H54 (cell line): ENCODE measurements around the gene ICAM1.

Source experiments
- DNase-seq: peaks from one replicate; pipeline ENCODE4 v3.0.0; 2011; ENCODE audit warnings: low spot score, mixed read lengths; ENCODE audit not compliant: insufficient read length
- FAIRE-seq: peaks from 3 replicates; lab custom pipeline; 2011; peaks lifted over from hg19 to GRCh38; lab: Jason Lieb, UNC
- POLR2A ChIP-seq: IDR thresholded peaks from 2 replicates; pipeline ENCODE4 v1.6.1; 2011; ENCODE audit warnings: low read depth, mild to moderate bottlenecking, low read length

ICAM1 gene, protein sequence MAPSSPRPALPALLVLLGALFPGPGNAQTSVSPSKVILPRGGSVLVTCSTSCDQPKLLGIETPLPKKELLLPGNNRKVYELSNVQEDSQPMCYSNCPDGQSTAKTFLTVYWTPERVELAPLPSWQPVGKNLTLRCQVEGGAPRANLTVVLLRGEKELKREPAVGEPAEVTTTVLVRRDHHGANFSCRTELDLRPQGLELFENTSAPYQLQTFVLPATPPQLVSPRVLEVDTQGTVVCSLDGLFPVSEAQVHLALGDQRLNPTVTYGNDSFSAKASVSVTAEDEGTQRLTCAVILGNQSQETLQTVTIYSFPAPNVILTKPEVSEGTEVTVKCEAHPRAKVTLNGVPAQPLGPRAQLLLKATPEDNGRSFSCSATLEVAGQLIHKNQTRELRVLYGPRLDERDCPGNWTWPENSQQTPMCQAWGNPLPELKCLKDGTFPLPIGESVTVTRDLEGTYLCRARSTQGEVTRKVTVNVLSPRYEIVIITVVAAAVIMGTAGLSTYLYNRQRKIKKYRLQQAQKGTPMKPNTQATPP

DNA sequence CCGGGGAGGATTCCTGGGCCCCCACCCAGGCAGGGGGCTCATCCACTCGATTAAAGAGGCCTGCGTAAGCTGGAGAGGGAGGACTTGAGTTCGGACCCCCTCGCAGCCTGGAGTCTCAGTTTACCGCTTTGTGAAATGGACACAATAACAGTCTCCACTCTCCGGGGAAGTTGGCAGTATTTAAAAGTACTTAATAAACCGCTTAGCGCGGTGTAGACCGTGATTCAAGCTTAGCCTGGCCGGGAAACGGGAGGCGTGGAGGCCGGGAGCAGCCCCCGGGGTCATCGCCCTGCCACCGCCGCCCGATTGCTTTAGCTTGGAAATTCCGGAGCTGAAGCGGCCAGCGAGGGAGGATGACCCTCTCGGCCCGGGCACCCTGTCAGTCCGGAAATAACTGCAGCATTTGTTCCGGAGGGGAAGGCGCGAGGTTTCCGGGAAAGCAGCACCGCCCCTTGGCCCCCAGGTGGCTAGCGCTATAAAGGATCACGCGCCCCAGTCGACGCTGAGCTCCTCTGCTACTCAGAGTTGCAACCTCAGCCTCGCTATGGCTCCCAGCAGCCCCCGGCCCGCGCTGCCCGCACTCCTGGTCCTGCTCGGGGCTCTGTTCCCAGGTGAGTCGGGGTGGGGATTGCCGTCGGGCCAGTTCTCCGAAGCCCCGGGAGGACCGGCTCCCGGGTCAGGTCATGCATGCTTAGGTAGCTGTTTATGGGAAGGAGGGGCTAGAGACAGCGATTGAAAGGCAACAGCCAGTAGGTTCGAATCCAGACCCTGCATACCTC is at the start of gene ICAM1:
Gene ICAM1, plus strand, starts transcription at position 505 of the 779 bp plus-strand sequence. Its CDS starts 40 bp downstream, at position 545.
- FAIRE-seq (no peak), DNase-seq (no peak)
- 0 out of 2 replicates have a peak, but pooled peaks have one; percentile 15 for TF ChIP-seq POLR2A

GRCh38 chr19:10222201-10222890 is 48.6 kb upstream of the ICAM1 start:
- FAIRE-seq (no peak), DNase-seq (no peak)
- TF ChIP-seq POLR2A: no peak

DNA sequence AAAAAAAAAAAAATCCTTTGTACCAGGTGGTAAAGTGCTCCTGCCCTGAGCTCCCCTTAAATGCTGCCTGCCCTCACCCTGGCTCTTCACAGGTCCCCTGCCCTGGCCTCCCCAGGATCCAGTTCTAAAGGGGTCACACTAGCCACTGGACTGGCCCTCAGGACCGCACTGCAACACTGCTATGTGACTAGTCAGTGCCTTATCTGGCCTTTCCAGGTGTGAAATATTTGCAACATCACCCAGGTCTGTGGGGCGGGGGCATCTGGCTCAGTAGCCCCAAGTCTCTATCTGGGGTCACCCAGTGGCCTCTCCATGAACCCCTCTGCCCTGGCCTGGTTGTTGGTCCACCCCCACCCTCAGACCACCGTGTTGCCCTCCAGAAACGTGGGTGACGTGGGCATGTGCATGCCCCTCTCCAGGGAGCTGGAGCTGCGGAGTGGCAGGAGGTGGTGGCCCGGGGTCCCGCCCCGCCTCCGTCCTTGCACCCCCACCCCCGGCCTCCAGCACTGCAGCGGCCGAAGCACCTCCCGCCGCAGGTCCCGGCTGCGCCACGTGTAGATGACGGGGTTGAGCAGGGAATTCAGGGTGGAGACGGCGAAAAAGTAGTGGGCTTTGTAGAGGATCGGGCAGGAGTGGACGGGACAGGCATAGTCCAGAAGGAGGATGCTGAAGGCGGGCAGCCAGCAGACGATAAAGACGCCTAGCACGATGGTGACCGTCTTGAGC is 47.3 kb upstream of the ICAM1 start:
- DNase-seq (no peak), FAIRE-seq (no peak)
- no peak for TF ChIP-seq POLR2A

DNA sequence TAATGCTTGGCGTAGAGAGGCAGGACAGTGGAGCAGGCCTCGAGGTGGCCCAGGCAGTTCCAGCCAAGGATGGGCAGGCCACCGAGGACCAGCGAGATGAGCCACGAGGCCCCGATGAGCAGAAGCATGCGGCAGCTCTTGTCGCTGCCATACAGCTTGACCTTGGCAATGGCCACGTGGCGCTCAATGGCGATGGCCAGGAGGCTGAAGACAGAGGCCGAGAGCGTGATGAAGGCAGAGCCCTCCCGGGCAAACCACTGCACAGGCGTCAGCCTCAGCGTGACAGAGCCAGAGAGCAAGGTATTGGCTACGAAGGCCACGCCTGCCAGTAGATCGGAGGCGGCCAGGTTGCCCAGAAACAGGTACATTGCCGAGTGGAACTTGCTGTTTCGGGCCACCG is 46.6 kb upstream of the ICAM1 start:
- DNase-seq (no peak), FAIRE-seq (no peak)
- TF ChIP-seq POLR2A: no peak

GRCh38 chr19:10226021-10226375 is 44.9 kb upstream of the ICAM1 start:
- DNase-seq (no peak), FAIRE-seq (no peak)
- TF ChIP-seq POLR2A: no peak

DNA sequence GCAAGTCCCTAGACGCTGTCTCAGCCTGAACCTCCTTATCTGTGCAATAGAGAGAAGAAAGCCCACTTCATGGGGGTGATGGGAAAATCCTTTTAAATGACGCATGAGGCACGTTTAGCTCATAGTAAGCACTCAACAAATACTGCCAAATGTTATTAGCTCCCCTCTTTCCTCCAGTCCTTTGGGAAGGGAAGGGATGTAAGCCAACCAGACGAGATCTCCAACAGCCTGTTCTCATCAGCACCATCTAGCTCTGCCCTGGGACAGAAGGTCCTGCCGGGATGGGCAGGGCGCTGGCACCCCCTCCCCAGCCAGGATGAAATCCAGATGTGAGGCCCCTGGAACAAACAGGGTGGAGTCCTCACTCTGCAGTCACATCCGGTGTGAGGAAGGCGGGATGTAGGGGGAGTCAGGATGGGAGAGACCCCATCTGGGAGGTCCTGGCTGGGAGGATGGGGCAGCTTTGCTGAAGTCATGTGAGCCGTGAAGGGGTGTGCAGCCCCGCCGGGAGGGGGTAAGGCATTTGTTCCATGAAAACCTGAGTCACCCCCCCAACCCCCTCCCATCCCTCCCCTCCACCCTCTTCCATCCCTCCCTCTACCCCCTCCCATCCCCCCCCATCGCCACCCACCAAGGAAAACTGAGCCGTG is 44.4 kb upstream of the ICAM1 start:
- DNase-seq (no peak), FAIRE-seq (no peak)
- no peak for TF ChIP-seq POLR2A

- no peak for FAIRE-seq
These were observed 43.6 kb upstream of the ICAM1 start for GRCh38 chr19:10227026-10227971.

DNA sequence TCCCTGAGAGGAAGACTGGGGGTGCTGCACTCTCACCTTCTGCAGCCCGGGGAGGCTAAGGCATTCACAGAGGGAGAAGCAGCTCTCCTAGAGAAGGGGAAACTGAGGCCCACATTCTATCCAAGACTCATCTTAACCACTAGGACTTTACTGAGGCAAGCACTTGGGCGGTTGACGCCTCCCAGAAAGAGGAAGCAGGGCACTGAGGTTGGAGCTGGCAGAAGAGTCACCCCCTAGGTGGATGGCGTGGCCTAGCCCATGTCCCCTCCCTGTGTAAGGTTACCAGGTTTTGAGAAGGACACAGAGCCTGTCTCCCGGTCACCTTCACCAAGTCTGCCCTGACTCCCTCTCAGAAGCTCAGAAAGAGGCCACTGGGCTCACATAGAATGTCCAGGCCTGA is 42.5 kb upstream of the ICAM1 start:
- no peak for FAIRE-seq
- no peak for DNase-seq
- no peak for TF ChIP-seq POLR2A

More at GRCh38 chr19:10227026-10227971, 43.6 kb upstream of the ICAM1 start:
- DNase-seq: no peak
- no peak for TF ChIP-seq POLR2A

DNA sequence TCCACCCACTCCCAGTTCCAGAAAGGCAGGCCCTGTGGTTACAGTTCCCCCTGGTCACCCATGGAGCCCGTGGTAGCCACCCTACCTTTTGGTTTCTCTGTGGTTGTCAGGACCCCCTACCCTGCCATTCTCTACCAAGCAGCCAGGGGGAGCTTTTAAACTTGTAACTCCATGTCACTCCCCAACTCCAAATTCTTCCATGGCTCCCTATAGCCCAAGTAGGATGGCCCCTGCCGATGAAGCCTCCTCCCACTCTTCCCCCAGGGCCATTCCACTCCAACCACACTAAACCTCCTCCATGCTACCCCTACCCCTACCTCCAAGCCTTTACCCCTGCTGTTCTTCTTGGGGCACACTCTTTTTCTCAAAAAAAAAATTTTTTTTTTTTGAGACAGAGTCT is 42.0 kb upstream of the ICAM1 start:
- FAIRE-seq: no peak
- no peak for TF ChIP-seq POLR2A
- DNase-seq: no peak

GRCh38 chr19:10230173-10230860 is 40.6 kb upstream of the ICAM1 start:
- no peak for TF ChIP-seq POLR2A
- no peak for DNase-seq

More at GRCh38 chr19:10230173-10230860, 40.6 kb upstream of the ICAM1 start:
- FAIRE-seq: no peak
